HG03159 (cell line): ENCODE measurements around the gene UBE3C.

Experiments used
- ATAC-seq: cut with Tn5 transposase; IDR thresholded peaks from one replicate; pipeline ENCODE4 v1.9.1; 2021; ENCODE audit warnings: mild to moderate bottlenecking, moderate library complexity; ENCODE audit not compliant: unreplicated experiment

Gene UBE3C

GRCh38 chr7:157282141-157282801 lies 143.5 kb downstream of the UBE3C start:
- no peak for ATAC-seq

GRCh38 chr7:157284229-157285014 lies 145.7 kb downstream of the UBE3C start:
- no peak for ATAC-seq

GRCh38 chr7:157291404-157292080 lies 152.8 kb downstream of the UBE3C start:
- no peak for ATAC-seq

GRCh38 chr7:157292258-157292657 lies 153.5 kb downstream of the UBE3C start:
- no peak for ATAC-seq

GRCh38 chr7:157292770-157293412 lies 154.2 kb downstream of the UBE3C start:
- no peak for ATAC-seq

- ATAC-seq, result no peak
Observed at GRCh38 chr7:157293413-157293788, 154.7 kb downstream of the UBE3C start.

GRCh38 chr7:157294773-157295172 lies 156.0 kb downstream of the UBE3C start:
- no peak for ATAC-seq

- ATAC-seq, result no peak
Observed at GRCh38 chr7:157295338-157295737, 156.6 kb downstream of the UBE3C start.

GRCh38 chr7:157297185-157297584 lies 158.5 kb downstream of the UBE3C start:
- no peak for ATAC-seq

- ATAC-seq, result no peak
Observed at GRCh38 chr7:157299317-157299612, 160.5 kb downstream of the UBE3C start.

GRCh38 chr7:157299613-157300368 lies 161.1 kb downstream of the UBE3C start:
- no peak for ATAC-seq

- ATAC-seq, result no peak
Observed at GRCh38 chr7:157300369-157300825, 161.7 kb downstream of the UBE3C start.

- no peak for ATAC-seq
Observed at GRCh38 chr7:157301610-157302120, 162.9 kb downstream of the UBE3C start.

- no peak for ATAC-seq
Observed at GRCh38 chr7:157306846-157307838, 168.4 kb downstream of the UBE3C start.

GRCh38 chr7:157309988-157310668 lies 171.4 kb downstream of the UBE3C start:
- no peak for ATAC-seq

GRCh38 chr7:157310676-157311185 lies 172.0 kb downstream of the UBE3C start:
- ATAC-seq, result no peak

- ATAC-seq, result no peak
Observed at GRCh38 chr7:157312941-157313340, 174.2 kb downstream of the UBE3C start.

GRCh38 chr7:157313645-157314044 lies 174.9 kb downstream of the UBE3C start:
- no peak for ATAC-seq
